ENCODE data around the gene ZNF726. TPM values are rescaled to one million over a fixed set of nuclear protein-coding genes. Genes with fewer than 3 reads are reported as not detected.

The ZNF726 gene
- total RNA-seq, 6 experiments from 2014 or later: 0.73 to 4.1 (median 1.9) TPM

DNA sequence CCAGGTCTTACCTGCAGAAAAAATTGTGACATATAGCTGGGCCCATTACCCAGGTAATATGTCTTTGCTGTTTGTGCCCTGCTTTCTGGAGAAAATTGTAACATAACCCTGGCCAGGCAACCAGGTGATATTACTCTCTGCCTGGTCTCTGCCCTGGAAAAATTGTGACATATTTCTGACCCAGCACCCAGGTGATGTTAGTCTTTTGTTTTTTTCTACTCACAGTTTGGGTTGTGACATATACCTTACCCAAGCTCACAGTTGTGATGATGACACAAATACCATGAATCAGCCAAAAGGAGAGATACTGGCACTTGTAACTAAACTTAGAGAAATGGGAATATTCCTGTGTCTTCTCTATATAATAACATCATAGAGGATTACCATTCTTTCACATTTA lies 6.5 kb upstream of the ZNF726 start:
- peak in 3 of 4 donors; percentile 13 to 20 (median 15) for ATAC-seq
- Histone ChIP-seq H3K27me3 (no peaks in the 10 kb centered on the region), H3K36me3 (no peaks in the 10 kb centered on the region), H3K9me3 (no peaks in the 10 kb centered on the region), H3K4me1 (peaks cover 0 to 54% (median 21%) of the 10 kb centered on the region in 4 donors), H3K27ac (peak overlapping the region; percentile 21 to 87 (median 78)), H3K4me3 (no peak overlapping the region)
- intact Hi-C loops (cut with DNase I): no loop called here
- no peak for DNase-seq
- TF ChIP-seq, protein P1, sequence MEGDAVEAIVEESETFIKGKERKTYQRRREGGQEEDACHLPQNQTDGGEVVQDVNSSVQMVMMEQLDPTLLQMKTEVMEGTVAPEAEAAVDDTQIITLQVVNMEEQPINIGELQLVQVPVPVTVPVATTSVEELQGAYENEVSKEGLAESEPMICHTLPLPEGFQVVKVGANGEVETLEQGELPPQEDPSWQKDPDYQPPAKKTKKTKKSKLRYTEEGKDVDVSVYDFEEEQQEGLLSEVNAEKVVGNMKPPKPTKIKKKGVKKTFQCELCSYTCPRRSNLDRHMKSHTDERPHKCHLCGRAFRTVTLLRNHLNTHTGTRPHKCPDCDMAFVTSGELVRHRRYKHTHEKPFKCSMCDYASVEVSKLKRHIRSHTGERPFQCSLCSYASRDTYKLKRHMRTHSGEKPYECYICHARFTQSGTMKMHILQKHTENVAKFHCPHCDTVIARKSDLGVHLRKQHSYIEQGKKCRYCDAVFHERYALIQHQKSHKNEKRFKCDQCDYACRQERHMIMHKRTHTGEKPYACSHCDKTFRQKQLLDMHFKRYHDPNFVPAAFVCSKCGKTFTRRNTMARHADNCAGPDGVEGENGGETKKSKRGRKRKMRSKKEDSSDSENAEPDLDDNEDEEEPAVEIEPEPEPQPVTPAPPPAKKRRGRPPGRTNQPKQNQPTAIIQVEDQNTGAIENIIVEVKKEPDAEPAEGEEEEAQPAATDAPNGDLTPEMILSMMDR (IDR thresholded peaks at IDR 0.05): no peak
- TF ChIP-seq POLR2A (IDR thresholded peaks at IDR 0.05): no peak

DNA sequence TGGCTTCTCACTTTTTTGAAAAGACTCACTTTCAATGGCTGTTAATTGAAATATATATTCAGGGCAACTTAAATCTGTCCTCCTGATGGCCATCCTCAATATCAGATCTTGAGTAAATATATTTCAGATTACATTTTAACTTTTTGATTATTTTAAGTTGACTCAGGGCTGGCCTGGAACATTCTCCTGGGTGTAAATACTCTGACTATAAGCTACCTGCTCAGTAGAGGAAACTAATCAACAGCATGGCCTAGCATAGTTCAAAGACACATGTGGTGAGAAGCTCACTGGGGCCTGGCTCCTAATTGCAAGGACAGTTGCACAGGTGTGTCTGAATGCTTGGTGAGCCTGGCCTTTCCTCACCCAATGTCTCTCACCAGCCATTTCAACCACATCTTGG lies 5.5 kb upstream of the ZNF726 start:
- DNase-seq (no peak), ATAC-seq (peak; percentile 56 to 72 (median 69))
- peaks cover 0 to 54% (median 21%) of the 10 kb centered on the region in 4 donors for H3K4me1 ChIP-seq
- H3K27ac ChIP-seq: peak overlapping the region; percentile 21 to 87 (median 78)
- no peaks in the 10 kb centered on the region for H3K36me3 ChIP-seq
- H3K9me3 ChIP-seq: no peaks in the 10 kb centered on the region
- no peaks in the 10 kb centered on the region for H3K27me3 ChIP-seq
- intact Hi-C loops (cut with DNase I): no loop called here
- H3K4me3 ChIP-seq: no peak overlapping the region
- no peak for TF ChIP-seq POLR2A (IDR thresholded peaks at IDR 0.05)
- TF ChIP-seq, protein P1 (IDR thresholded peaks at IDR 0.05): no peak

DNA sequence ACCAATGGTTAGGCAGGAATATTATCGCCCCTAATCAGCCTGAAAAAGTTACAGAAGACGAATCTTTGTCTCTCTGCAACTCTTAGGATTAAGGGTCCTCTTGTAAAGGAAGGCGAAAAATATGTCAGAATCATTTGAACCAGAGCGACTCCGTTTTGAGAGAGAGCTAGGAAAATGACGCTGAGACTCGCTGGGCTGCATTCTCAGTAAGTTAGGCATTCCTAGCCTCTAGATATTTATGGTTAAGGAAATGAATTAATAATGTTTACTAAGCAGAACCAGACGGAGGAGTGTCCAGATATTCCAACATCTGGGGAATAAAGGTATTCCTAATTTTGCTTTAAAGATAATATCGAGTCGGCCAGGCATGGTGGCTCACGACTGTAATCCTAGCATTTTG lies 755 bp upstream of the ZNF726 start:
- 90% methylated on average over 11 of the region's 11 CpGs for WGBS (ENCODE audit: insufficient coverage, low coverage, low lambda C conversion rate, missing lambda C conversion rate)
- H3K9me3 ChIP-seq: no peaks in the 10 kb centered on the region
- H3K4me1 ChIP-seq: peaks cover 0 to 29% (median 11%) of the 10 kb centered on the region in 4 donors
- H3K36me3 ChIP-seq: no peaks in the 10 kb centered on the region
- ATAC-seq (no peak), DNase-seq (no peak)
- no peaks in the 10 kb centered on the region for H3K27me3 ChIP-seq
- TF ChIP-seq, protein P1 (IDR thresholded peaks at IDR 0.05): no peak
- TF ChIP-seq POLR2A (IDR thresholded peaks at IDR 0.05): no peak
- peak overlapping the region in 1 of 3 donors; percentile 62 for H3K4me3 ChIP-seq
- intact Hi-C loops (cut with DNase I): no loop called here
- H3K27ac ChIP-seq: no peak overlapping the region

DNA sequence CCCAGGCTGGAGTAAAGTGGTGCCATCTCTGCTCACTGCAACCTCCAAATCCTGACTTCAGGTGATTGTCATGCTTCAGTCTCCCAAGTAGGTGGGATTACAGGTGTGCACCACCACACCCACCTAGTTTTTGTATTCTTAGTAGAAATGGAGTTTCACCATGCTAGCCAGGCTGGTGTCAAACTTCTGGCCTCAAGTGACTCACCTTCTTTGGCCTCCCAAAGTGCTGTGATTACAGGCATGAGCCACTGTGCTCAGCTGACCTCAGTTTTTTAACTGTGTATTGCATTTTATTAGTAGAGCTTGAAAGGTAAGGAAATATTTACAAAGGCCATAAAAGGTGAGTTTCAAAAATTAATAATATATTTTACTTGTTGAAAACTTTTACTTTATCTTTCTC lies 2.3 kb downstream of the ZNF726 start:
- Histone ChIP-seq H3K4me3 (no peak overlapping the region), H3K9me3 (no peaks in the 10 kb centered on the region), H3K4me1 (peaks cover 0 to 4% (median 0%) of the 10 kb centered on the region in 4 donors), H3K36me3 (no peaks in the 10 kb centered on the region), H3K27ac (no peak overlapping the region), H3K27me3 (no peaks in the 10 kb centered on the region)
- intact Hi-C loops (cut with DNase I): no loop called here
- TF ChIP-seq, protein P1 (IDR thresholded peaks at IDR 0.05): no peak
- no peak for TF ChIP-seq POLR2A (IDR thresholded peaks at IDR 0.05)
- no peak for DNase-seq
- peak in 1 of 4 donors; percentile 52 for ATAC-seq

DNA sequence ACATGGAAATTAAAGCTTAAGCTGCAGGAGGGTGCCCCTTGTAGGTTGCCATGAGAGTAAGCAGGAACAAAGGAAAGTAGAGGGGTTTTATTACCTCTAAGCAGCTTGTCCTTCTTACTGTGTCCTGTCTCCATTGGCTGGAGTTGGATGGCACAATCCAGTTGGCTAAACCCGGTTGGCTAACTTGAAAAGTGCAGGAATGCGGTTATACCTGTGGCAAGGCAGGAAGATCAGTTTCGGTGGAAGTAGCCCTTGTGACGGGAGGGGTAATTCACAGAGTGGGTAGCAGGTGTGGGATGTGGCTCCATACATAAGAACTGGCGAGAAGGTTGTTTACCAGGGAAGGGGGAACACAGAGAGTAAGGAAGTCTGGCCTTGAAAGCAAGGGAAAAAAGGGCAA lies 3.2 kb downstream of the ZNF726 start:
- Histone ChIP-seq H3K27ac (no peak overlapping the region), H3K9me3 (no peaks in the 10 kb centered on the region), H3K27me3 (no peaks in the 10 kb centered on the region), H3K36me3 (no peaks in the 10 kb centered on the region), H3K4me1 (no peaks in the 10 kb centered on the region), H3K4me3 (no peak overlapping the region)
- intact Hi-C loops (cut with DNase I): no loop called here
- 85% methylated on average over 5 of the region's 5 CpGs for WGBS (ENCODE audit: insufficient coverage, low coverage, low lambda C conversion rate, missing lambda C conversion rate)
- DNase-seq (no peak), ATAC-seq (no peak)
- no peak for TF ChIP-seq POLR2A (IDR thresholded peaks at IDR 0.05)
- TF ChIP-seq, protein P1 (IDR thresholded peaks at IDR 0.05): no peak

All from right lobe of liver (tissue), 6 donors.